Activated naive CD4-positive, alpha-beta T cell treated with anti-CD3 and anti-CD28 coated beads, Interleukin-2, amount 10 ng/mL, durations not matched to agents 7 days and 5 days (primary cell): ENCODE results near the gene LAMA3.

ENCODE experiments used
- CTCF ChIA-PET: fragments of 350-600 bp; sonication (Branson Sonifier 250); formaldehyde crosslinking; loops from one replicate; lab custom pipeline; 2021; ENCODE audit warnings: antibody characterized with exemption; lab: Charles Lee
- DNase-seq: peaks from one replicate; pipeline ENCODE4 v3.0.0-alpha.2; 2020
- H3K27ac Mint-ChIP-seq: one replicate; pipeline ENCODE4 v1.8.0; 2021; ENCODE audit warnings: mild to moderate bottlenecking, moderate library complexity, mixed read lengths
- H3K27me3 Mint-ChIP-seq: one replicate; pipeline ENCODE4 v1.8.0; 2021; ENCODE audit warnings: mild to moderate bottlenecking, mixed read lengths
- H3K36me3 Mint-ChIP-seq: one replicate; pipeline ENCODE4 v1.8.0; 2021; ENCODE audit warnings: mixed read lengths
- H3K4me1 Mint-ChIP-seq: one replicate; pipeline ENCODE4 v1.8.0; 2021; ENCODE audit warnings: mixed read lengths
- H3K4me3 Mint-ChIP-seq: one replicate; pipeline ENCODE4 v1.8.0; 2021; ENCODE audit warnings: mild to moderate bottlenecking, moderate library complexity, mixed read lengths
- H3K9me3 Mint-ChIP-seq: one replicate; pipeline ENCODE4 v1.8.0; 2021; ENCODE audit warnings: mixed read lengths

The LAMA3 gene

GRCh38 chr18:23851470-23852002 is 162.3 kb downstream of the LAMA3 start:
- DNase-seq, result no peak
- no peaks in the 10 kb centered on the region for H3K9me3 Mint-ChIP-seq
- peaks cover 12% of the 10 kb centered on the region for H3K4me1 Mint-ChIP-seq
- H3K4me3 Mint-ChIP-seq, result no peak overlapping the region
- no peaks in the 10 kb centered on the region for H3K36me3 Mint-ChIP-seq
- no peak overlapping the region for H3K27ac Mint-ChIP-seq
- CTCF ChIA-PET, result interaction anchor here (1.3 kb wide), 1 partner anchor 67 kb away, joined by 3 read pairs; no protein-coding TSS in a partner anchor
- peaks cover 31% of the 10 kb centered on the region for H3K27me3 Mint-ChIP-seq

- DNase-seq, result no peak
- Mint-ChIP-seq H3K9me3 (no peaks in the 10 kb centered on the region), H3K36me3 (no peaks in the 10 kb centered on the region), H3K4me3 (no peak overlapping the region), H3K27me3 (peaks cover 37% of the 10 kb centered on the region), H3K4me1 (peaks cover 12% of the 10 kb centered on the region), H3K27ac (no peak overlapping the region)
- CTCF ChIA-PET, result interaction anchor here (0.7 kb wide), 1 partner anchor 138 kb away, joined by 3 read pairs; no protein-coding TSS in a partner anchor
Observed at GRCh38 chr18:23852236-23853045, 163.2 kb downstream of the LAMA3 start.

GRCh38 chr18:23853448-23854195 is 164.4 kb downstream of the LAMA3 start:
- CTCF ChIA-PET, result interaction anchor here (0.6 kb wide), 1 partner anchor 841 kb away, joined by 3 read pairs; no protein-coding TSS in a partner anchor
- DNase-seq, result no peak

GRCh38 chr18:23855721-23856120 is 166.5 kb downstream of the LAMA3 start:
- CTCF ChIA-PET, result no interaction called here
- H3K27me3 Mint-ChIP-seq, result peaks cover 31% of the 10 kb centered on the region
- H3K9me3 Mint-ChIP-seq, result no peaks in the 10 kb centered on the region
- no peak overlapping the region for H3K27ac Mint-ChIP-seq
- H3K4me3 Mint-ChIP-seq, result no peak overlapping the region
- no peak for DNase-seq
- peaks cover 11% of the 10 kb centered on the region for H3K4me1 Mint-ChIP-seq
- no peaks in the 10 kb centered on the region for H3K36me3 Mint-ChIP-seq

More at GRCh38 chr18:23853448-23854195, 164.4 kb downstream of the LAMA3 start:
- no peaks in the 10 kb centered on the region for H3K36me3 Mint-ChIP-seq
- H3K27ac Mint-ChIP-seq, result no peak overlapping the region
- peaks cover 30% of the 10 kb centered on the region for H3K27me3 Mint-ChIP-seq
- peaks cover 12% of the 10 kb centered on the region for H3K4me1 Mint-ChIP-seq
- no peaks in the 10 kb centered on the region for H3K9me3 Mint-ChIP-seq
- no peak overlapping the region for H3K4me3 Mint-ChIP-seq

GRCh38 chr18:23856466-23857163 is 167.4 kb downstream of the LAMA3 start:
- H3K27me3 Mint-ChIP-seq, result peaks cover 22% of the 10 kb centered on the region
- H3K4me3 Mint-ChIP-seq, result no peak overlapping the region
- CTCF ChIA-PET, result no interaction called here
- no peak for DNase-seq
- H3K27ac Mint-ChIP-seq, result no peak overlapping the region
- no peaks in the 10 kb centered on the region for H3K9me3 Mint-ChIP-seq
- peaks cover 19% of the 10 kb centered on the region for H3K4me1 Mint-ChIP-seq
- H3K36me3 Mint-ChIP-seq, result no peaks in the 10 kb centered on the region

GRCh38 chr18:23857164-23857552 is 167.9 kb downstream of the LAMA3 start:
- no peaks in the 10 kb centered on the region for H3K9me3 Mint-ChIP-seq
- H3K4me1 Mint-ChIP-seq, result peaks cover 22% of the 10 kb centered on the region

GRCh38 chr18:23857756-23858155 is 168.5 kb downstream of the LAMA3 start:
- no peak for DNase-seq
- no peaks in the 10 kb centered on the region for H3K9me3 Mint-ChIP-seq
- peaks cover 22% of the 10 kb centered on the region for H3K4me1 Mint-ChIP-seq
- H3K4me3 Mint-ChIP-seq, result no peak overlapping the region
- H3K36me3 Mint-ChIP-seq, result no peaks in the 10 kb centered on the region
- H3K27me3 Mint-ChIP-seq, result peaks cover 18% of the 10 kb centered on the region
- CTCF ChIA-PET, result no interaction called here
- H3K27ac Mint-ChIP-seq, result no peak overlapping the region

More at GRCh38 chr18:23857164-23857552, 167.9 kb downstream of the LAMA3 start:
- CTCF ChIA-PET, result no interaction called here
- H3K27ac Mint-ChIP-seq, result no peak overlapping the region
- H3K4me3 Mint-ChIP-seq, result no peak overlapping the region
- no peaks in the 10 kb centered on the region for H3K36me3 Mint-ChIP-seq
- no peak for DNase-seq
- peaks cover 18% of the 10 kb centered on the region for H3K27me3 Mint-ChIP-seq

- Mint-ChIP-seq H3K4me3 (no peak overlapping the region), H3K4me1 (peaks cover 35% of the 10 kb centered on the region), H3K27ac (no peak overlapping the region), H3K36me3 (peaks cover 1% of the 10 kb centered on the region), H3K27me3 (peaks cover 18% of the 10 kb centered on the region), H3K9me3 (peaks cover 4% of the 10 kb centered on the region)
- CTCF ChIA-PET, result interaction anchor here (0.7 kb wide), 1 partner anchor 59 kb away, joined by 3 read pairs; no protein-coding TSS in a partner anchor
- DNase-seq, result no peak
Observed at GRCh38 chr18:23859466-23860336, 170.4 kb downstream of the LAMA3 start.

GRCh38 chr18:23861326-23861725 is 172.1 kb downstream of the LAMA3 start:
- peaks cover 13% of the 10 kb centered on the region for H3K27me3 Mint-ChIP-seq
- CTCF ChIA-PET, result interaction anchor here (0.6 to 1.4 kb wide), 4 partner anchors 31 to 367 kb away, joined by 3 read pairs; no protein-coding TSS in a partner anchor
- DNase-seq, result no peak
- H3K4me1 Mint-ChIP-seq, result peaks cover 51% of the 10 kb centered on the region
- no peak overlapping the region for H3K4me3 Mint-ChIP-seq
- peaks cover 4% of the 10 kb centered on the region for H3K9me3 Mint-ChIP-seq
- H3K36me3 Mint-ChIP-seq, result peaks cover 3% of the 10 kb centered on the region
- peak overlapping the region; percentile 53 for H3K27ac Mint-ChIP-seq

GRCh38 chr18:23861805-23862470 is 172.7 kb downstream of the LAMA3 start:
- DNase-seq, result no peak
- Mint-ChIP-seq H3K27ac (peak overlapping the region; percentile 53), H3K9me3 (peaks cover 4% of the 10 kb centered on the region), H3K36me3 (peaks cover 3% of the 10 kb centered on the region), H3K4me1 (peaks cover 57% of the 10 kb centered on the region), H3K4me3 (no peak overlapping the region), H3K27me3 (peaks cover 8% of the 10 kb centered on the region)
- CTCF ChIA-PET, result interaction anchor here (1.1 to 1.4 kb wide), 3 partner anchors 30 to 347 kb away, joined by 3 read pairs; no protein-coding TSS in a partner anchor

- peaks cover 3% of the 10 kb centered on the region for H3K27me3 Mint-ChIP-seq
- peaks cover 70% of the 10 kb centered on the region for H3K4me1 Mint-ChIP-seq
- CTCF ChIA-PET, result no interaction called here
- peak; percentile 64 for DNase-seq
- H3K27ac Mint-ChIP-seq, result peak overlapping the region; percentile 83
- no peak overlapping the region for H3K4me3 Mint-ChIP-seq
- peaks cover 4% of the 10 kb centered on the region for H3K9me3 Mint-ChIP-seq
- peaks cover 3% of the 10 kb centered on the region for H3K36me3 Mint-ChIP-seq
Observed at GRCh38 chr18:23864624-23865023, 175.4 kb downstream of the LAMA3 start.

- Mint-ChIP-seq H3K27me3 (peaks cover 4% of the 10 kb centered on the region), H3K36me3 (peaks cover 3% of the 10 kb centered on the region), H3K4me3 (no peak overlapping the region), H3K27ac (no peak overlapping the region), H3K4me1 (peaks cover 74% of the 10 kb centered on the region), H3K9me3 (peaks cover 4% of the 10 kb centered on the region)
- CTCF ChIA-PET, result no interaction called here
- no peak for DNase-seq
Observed at GRCh38 chr18:23867006-23867405, 177.8 kb downstream of the LAMA3 start.
